ENCODE measurements around the gene ATP11B. TPM values are rescaled to one million over a fixed set of nuclear protein-coding genes. Genes with fewer than 3 reads are reported as not detected.

The ATP11B gene
- total RNA-seq, 1 donor from 2014 or later: 97.2 TPM

- DNase-seq (ENCODE audit: low spot score): no peak
These were observed 116.2 kb downstream of the ATP11B start for GRCh38 chr3:182909318-182910040.

GRCh38 chr3:182910936-182911781, 117.9 kb downstream of the ATP11B start:
- no peak for DNase-seq (ENCODE audit: low spot score)

GRCh38 chr3:182911782-182912111, 118.4 kb downstream of the ATP11B start:
- no peak for DNase-seq (ENCODE audit: low spot score)

- DNase-seq (ENCODE audit: low spot score): no peak
These were observed 119.2 kb downstream of the ATP11B start for GRCh38 chr3:182912474-182912873.

GRCh38 chr3:182913889-182914288, 120.6 kb downstream of the ATP11B start:
- no peak for DNase-seq (ENCODE audit: low spot score)

- no peak for DNase-seq (ENCODE audit: low spot score)
These were observed 121.0 kb downstream of the ATP11B start for GRCh38 chr3:182914341-182914740.

- no peak for DNase-seq (ENCODE audit: low spot score)
These were observed 123.8 kb downstream of the ATP11B start for GRCh38 chr3:182917134-182917533.

GRCh38 chr3:182919866-182920357, 126.6 kb downstream of the ATP11B start:
- DNase-seq (ENCODE audit: low spot score): no peak

GRCh38 chr3:182920515-182921084, 127.3 kb downstream of the ATP11B start:
- no peak for DNase-seq (ENCODE audit: low spot score)

- no peak for DNase-seq (ENCODE audit: low spot score)
These were observed 128.5 kb downstream of the ATP11B start for GRCh38 chr3:182921665-182922355.

- DNase-seq (ENCODE audit: low spot score): no peak
These were observed 132.1 kb downstream of the ATP11B start for GRCh38 chr3:182925330-182925943.

- DNase-seq (ENCODE audit: low spot score): no peak
These were observed 132.6 kb downstream of the ATP11B start for GRCh38 chr3:182925944-182926337.

- DNase-seq (ENCODE audit: low spot score): no peak
These were observed 142.5 kb downstream of the ATP11B start for GRCh38 chr3:182935803-182936202.

- no peak for DNase-seq (ENCODE audit: low spot score)
These were observed 143.1 kb downstream of the ATP11B start for GRCh38 chr3:182936239-182936917.

GRCh38 chr3:182936918-182937285, 143.6 kb downstream of the ATP11B start:
- DNase-seq (ENCODE audit: low spot score): no peak

- DNase-seq (ENCODE audit: low spot score): no peak
These were observed 144.2 kb downstream of the ATP11B start for GRCh38 chr3:182937293-182938051.

GRCh38 chr3:182940266-182940808, 147.0 kb downstream of the ATP11B start:
- no peak for DNase-seq (ENCODE audit: low spot score)

- no peak for DNase-seq (ENCODE audit: low spot score)
These were observed 148.4 kb downstream of the ATP11B start for GRCh38 chr3:182941719-182942118.

GRCh38 chr3:182947888-182948287, 154.6 kb downstream of the ATP11B start:
- DNase-seq (ENCODE audit: low spot score): no peak

- DNase-seq (ENCODE audit: low spot score): no peak
These were observed 155.0 kb downstream of the ATP11B start for GRCh38 chr3:182948305-182948704.
